Effector memory CD8-positive, alpha-beta T cell (primary cell): ENCODE measurements around the gene PACSIN2.
"Not testable (repeated sequence)": the region's sequence is repeated elsewhere in the genome, so short reads cannot be mapped to it uniquely, and the experiment has no call there.

Source experiments
- ATAC-seq: fragments of 150-1000 bp; cut with Tn5 transposase; replicated peaks from 2 replicates; pipeline ENCODE4 v1.10.0; 2021; ENCODE audit warnings: mild to moderate bottlenecking, moderate library complexity
- DNase-seq, 3 experiments: peaks; one replicate each; pipeline ENCODE4 v3.0.0; 2021
- H3K27ac Mint-ChIP-seq, 2 donors: one replicate each; pipeline ENCODE4 v1.8.0; 2022; ENCODE audit warnings: mild to moderate bottlenecking in 2 of 2, mixed read lengths in 2 of 2, moderate library complexity in 2 of 2
- H3K27me3 Mint-ChIP-seq, 2 donors: one replicate each; pipeline ENCODE4 v1.8.0; 2022; ENCODE audit warnings: mixed read lengths in 2 of 2
- H3K36me3 Mint-ChIP-seq: one replicate; pipeline ENCODE4 v1.8.0; 2022; ENCODE audit warnings: mild to moderate bottlenecking, moderate library complexity, mixed read lengths; ENCODE audit not compliant: insufficient read depth
- H3K4me1 Mint-ChIP-seq, 2 donors: one replicate each; pipeline ENCODE4 v1.8.0; 2022; ENCODE audit warnings: low read depth in 2 of 2, mixed read lengths in 2 of 2
- H3K4me3 Mint-ChIP-seq, 2 donors: one replicate each; pipeline ENCODE4 v1.8.0; 2022; ENCODE audit warnings: mild to moderate bottlenecking in 2 of 2, mixed read lengths in 2 of 2, moderate library complexity in 2 of 2
- H3K9me3 Mint-ChIP-seq, 2 donors: one replicate each; pipeline ENCODE4 v1.8.0; 2022; ENCODE audit warnings: mixed read lengths in 2 of 2

PACSIN2 gene

DNA sequence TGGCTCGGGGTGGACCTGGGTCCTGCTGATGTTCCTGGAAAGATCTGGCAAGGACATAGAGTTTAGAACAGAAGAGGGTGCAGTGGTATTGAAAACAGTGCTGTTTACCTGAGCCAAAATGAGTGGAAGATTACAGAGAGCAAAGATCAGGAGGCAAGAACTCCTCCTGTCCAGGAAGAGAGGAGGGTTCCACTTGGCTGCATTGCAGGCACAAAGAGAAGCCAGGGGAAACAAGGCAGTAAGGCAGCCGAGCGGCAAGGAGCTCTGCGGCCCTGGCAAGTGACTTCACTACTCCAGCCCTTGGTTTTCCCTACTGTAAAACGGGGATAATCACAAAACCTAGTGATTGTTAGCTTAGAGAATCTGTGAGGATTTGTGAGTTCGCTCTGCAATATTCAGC lies 3.7 kb upstream of the PACSIN2 start:
- H3K4me1 Mint-ChIP-seq, result peaks cover 14 to 20% of the 10 kb centered on the region in 2 donors
- DNase-seq, result no peak
- H3K36me3 Mint-ChIP-seq, result peaks cover 18% of the 10 kb centered on the region
- ATAC-seq, result no peak
- H3K4me3 Mint-ChIP-seq, result no peak overlapping the region
- H3K9me3 Mint-ChIP-seq, result no peaks in the 10 kb centered on the region
- H3K27ac Mint-ChIP-seq, result no peak overlapping the region
- no peaks in the 10 kb centered on the region for H3K27me3 Mint-ChIP-seq

DNA sequence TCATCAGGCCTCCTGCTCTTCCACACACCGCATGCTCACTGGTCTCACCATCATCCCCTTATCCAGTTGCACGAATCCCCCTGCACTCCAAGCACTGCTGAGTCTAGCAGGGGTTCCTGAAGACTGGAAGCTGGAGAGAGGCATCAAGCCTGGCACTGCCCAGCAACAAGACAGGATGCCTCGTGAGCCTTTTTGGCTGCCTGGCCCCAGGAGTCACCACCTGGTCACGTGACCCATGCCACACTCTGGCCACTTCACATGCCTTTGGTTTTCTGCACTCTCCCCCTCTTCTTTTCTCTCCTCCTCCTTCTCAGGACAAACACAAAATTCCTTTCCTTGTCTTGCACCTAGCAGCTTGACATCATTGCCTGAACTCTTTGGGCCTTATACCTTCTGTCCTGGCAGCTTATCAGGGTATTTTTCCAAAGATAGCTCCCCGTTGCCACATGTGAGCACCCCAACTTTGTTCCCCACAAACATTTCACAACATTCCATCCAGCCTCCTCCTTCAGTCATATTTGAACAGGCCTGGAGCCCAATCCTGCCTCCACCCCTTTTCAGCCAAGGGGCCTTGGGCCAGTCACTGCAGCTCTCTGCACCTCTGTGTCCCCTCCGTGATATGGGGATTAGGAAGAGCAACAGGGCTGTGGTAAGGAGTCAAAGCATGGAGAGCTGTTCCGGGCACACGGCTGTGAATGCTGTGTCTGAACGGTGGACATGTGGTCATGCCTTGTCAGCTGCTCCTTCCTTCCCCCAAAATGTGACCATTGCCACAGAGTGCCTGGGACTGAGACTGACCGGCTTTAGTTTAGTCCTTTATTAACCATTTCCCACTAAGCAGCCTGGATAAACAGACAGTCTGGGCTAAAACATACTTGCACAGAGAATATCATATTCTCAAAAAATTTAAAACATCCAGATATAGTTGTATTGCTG lies 2.8 kb upstream of the PACSIN2 start:
- Mint-ChIP-seq H3K27me3 (no peaks in the 10 kb centered on the region), H3K4me3 (no peak overlapping the region), H3K4me1 (peaks cover 22 to 27% of the 10 kb centered on the region in 2 donors), H3K9me3 (no peaks in the 10 kb centered on the region), H3K27ac (peak overlapping the region in 1 of 2 donors; percentile 6), H3K36me3 (peaks cover 18% of the 10 kb centered on the region)
- ATAC-seq (no peak), DNase-seq (no peak)

DNA sequence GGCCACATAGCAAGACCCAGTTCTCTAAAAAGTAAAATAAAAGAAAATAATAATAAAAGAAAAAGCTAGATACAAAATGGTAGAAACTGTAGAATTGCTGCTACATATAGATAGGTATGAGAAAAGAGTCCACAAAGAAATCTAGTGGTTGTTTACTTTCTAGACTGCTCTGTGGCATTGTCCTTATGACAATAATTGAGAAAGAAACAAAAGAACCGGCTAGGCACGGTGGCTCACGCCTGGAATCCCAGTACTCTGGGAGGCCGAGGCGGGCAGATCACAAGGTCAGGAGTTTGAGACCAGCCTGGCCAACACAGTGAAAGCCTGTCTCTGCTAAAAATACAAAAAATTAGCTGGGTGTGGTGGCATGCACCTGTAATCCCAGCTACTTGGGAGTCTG lies 1.2 kb upstream of the PACSIN2 start:
- ATAC-seq, H3K27ac Mint-ChIP-seq, H3K9me3 Mint-ChIP-seq, DNase-seq, H3K27me3 Mint-ChIP-seq: not testable (repeated sequence)
- H3K36me3 Mint-ChIP-seq, result peaks cover 18% of the 10 kb centered on the region
- H3K4me1 Mint-ChIP-seq, result peaks cover 22 to 27% of the 10 kb centered on the region in 2 donors
- peak overlapping the region; percentile 97 for H3K4me3 Mint-ChIP-seq

DNA sequence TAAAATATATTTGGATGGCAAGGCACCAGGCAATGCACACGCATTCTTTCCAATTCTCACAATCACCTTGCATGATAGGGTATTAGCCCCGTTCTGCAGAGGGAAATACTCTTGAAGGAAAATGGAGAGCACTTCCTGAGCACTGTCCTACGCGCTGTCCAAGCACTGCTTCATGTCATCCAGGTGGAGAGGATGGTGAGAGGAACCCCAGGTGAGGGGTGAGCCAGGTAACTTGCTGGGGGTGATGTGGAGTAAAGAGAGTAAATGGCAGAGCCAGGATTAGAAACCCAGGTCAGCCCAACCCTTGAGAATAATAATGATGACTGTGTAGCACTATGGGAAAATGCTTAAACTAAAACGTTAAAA lies 711 bp upstream of the PACSIN2 start:
- peaks cover 18% of the 10 kb centered on the region for H3K36me3 Mint-ChIP-seq
- H3K27ac Mint-ChIP-seq, result peak overlapping the region; percentile 93 to 94
- ATAC-seq (no peak), DNase-seq (peak in 1 of 3 experiments; percentile 7)
- no peaks in the 10 kb centered on the region for H3K27me3 Mint-ChIP-seq
- H3K4me1 Mint-ChIP-seq, result peaks cover 22 to 27% of the 10 kb centered on the region in 2 donors
- peak overlapping the region; percentile 97 for H3K4me3 Mint-ChIP-seq
- H3K9me3 Mint-ChIP-seq, result no peaks in the 10 kb centered on the region

DNA sequence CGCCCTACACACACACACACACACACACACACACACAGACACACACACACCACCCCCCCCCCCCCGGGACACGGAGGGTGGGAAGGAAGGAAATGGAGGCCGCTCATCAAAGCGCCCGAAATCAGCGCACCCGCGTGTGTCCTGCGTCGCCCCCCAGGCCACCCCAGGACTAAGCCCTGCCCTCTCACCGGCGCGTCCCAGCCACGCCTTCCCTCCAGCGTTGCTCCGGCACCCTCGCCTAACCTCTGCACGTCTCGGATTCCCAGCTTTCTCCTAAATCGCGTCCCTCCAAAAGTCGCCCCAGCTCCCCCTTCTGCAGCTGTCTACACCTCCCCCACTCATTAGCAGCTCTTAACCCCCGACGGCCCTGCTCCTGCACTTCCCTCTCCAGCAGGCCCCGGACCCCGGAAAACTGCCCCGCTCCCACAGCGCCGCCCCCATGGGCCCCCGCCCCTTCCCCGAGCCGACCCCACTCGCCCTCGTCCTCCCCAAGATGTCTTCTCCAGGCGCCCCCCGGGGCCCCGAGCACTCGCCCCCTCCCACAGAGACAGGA lies 557 bp downstream of the PACSIN2 start:
- Mint-ChIP-seq H3K4me3 (peak overlapping the region; percentile 97), H3K4me1 (peaks cover 24 to 30% of the 10 kb centered on the region in 2 donors), H3K27me3 (no peaks in the 10 kb centered on the region), H3K9me3 (no peaks in the 10 kb centered on the region), H3K36me3 (peaks cover 18% of the 10 kb centered on the region), H3K27ac (peak overlapping the region; percentile 93 to 94)
- DNase-seq (peak; percentile 24 to 32 (median 28)), ATAC-seq (peak; percentile 31)

DNA sequence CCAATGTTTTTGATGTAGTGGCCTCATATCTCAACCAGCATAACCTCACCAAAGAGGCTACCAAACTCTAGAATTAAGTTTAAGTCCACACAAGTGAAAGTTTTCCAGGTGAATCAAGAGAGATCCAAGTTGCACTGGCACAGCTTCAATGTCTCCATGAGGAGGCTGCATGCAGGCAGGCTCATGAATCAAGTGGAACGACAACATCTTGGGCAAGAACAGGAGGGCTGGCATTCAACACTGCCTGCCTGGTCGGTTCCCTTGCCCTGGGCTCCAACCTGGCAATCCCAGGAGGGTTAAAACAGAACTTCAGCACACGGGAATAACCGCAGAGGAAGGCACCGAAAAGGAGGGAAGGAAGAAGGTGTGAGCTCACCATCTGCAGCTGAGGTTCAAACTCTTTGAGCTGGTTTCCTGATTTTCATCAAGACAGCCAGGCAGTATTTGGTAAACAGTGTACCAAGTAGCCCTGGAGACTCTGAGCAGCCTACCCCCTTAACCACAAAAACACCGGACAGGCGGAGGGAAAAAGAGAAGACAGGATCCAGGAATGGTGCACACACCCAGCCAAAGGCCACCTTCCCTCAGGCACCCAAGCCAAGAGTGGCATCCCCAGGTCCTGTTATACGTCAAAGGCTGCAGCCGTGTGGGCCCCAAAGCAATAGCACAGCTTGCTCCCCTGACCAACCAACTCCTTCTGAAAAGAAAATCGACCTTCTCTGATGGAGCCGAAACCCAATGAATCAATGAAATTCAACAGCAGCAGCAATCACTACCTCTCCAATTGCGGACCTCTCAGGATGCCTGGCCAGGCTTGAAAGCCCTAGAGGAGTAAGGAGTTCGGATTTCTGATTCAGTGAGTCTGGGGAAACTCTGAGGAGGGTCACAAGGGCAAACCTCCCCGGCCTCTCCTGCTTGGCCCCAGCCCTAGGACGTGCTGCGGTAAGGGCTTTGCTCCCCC lies 1.3 kb downstream of the PACSIN2 start:
- H3K4me1 Mint-ChIP-seq, result peaks cover 27 to 34% of the 10 kb centered on the region in 2 donors
- peak; percentile 19 to 46 (median 41) for DNase-seq
- peaks cover 18% of the 10 kb centered on the region for H3K36me3 Mint-ChIP-seq

DNA sequence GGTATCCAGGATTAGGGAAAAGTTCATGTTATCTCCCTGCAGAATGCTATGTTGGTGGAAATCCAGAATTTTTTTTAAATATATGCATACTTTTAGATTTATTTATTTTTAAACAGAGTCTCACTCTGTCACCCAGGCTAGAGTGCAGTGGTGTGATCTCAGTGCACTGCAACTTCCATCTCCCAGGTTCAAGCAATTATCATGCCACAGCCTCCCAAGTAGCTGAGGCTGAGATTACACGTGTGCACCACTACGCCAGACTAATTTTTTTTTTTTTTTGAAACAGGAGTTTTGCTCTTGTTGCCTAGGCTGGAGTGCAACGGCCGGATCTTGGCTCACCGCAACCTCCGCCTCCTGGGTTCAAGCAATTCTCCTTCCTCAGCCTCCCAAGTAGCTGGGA lies 2.6 kb downstream of the PACSIN2 start:
- H3K36me3 Mint-ChIP-seq, result peaks cover 21% of the 10 kb centered on the region
- H3K27ac Mint-ChIP-seq, result peak overlapping the region in 1 of 2 donors; percentile 93
- H3K4me3 Mint-ChIP-seq, result no peak overlapping the region
- H3K27me3 Mint-ChIP-seq, result no peaks in the 10 kb centered on the region
- peaks cover 32 to 36% of the 10 kb centered on the region in 2 donors for H3K4me1 Mint-ChIP-seq
- H3K9me3 Mint-ChIP-seq, result no peaks in the 10 kb centered on the region
- DNase-seq (no peak), ATAC-seq (no peak)

More for the DNA sequence above, 1.3 kb downstream of the PACSIN2 start:
- ATAC-seq, result peak; percentile 49
- Mint-ChIP-seq H3K9me3 (no peaks in the 10 kb centered on the region), H3K4me3 (peak overlapping the region; percentile 97), H3K27ac (peak overlapping the region; percentile 93 to 94), H3K27me3 (no peaks in the 10 kb centered on the region)

DNA sequence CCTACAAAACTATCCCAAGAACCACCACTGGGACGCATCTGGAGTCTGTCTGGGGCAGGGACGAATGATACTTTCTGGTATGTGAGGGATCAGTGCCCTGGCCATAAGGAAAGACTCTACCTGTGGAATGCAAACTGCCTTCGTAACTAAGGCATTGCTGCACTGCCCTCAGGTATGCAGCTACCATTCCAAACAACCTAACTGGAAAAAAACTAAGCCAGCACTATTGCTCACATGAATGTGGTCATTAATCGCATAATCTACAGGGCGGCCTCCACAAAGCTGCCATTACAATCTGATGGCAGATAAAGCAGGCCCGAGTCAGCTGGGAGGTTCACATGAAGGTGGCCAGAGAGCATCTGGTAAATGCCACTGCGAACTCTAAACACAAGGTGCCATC lies 3.9 kb downstream of the PACSIN2 start:
- no peak overlapping the region for H3K4me3 Mint-ChIP-seq
- no peaks in the 10 kb centered on the region for H3K27me3 Mint-ChIP-seq
- no peak overlapping the region for H3K27ac Mint-ChIP-seq
- no peak for DNase-seq
- no peak for ATAC-seq
- H3K9me3 Mint-ChIP-seq, result no peaks in the 10 kb centered on the region
- H3K4me1 Mint-ChIP-seq, result peaks cover 39 to 42% of the 10 kb centered on the region in 2 donors
- H3K36me3 Mint-ChIP-seq, result peaks cover 21% of the 10 kb centered on the region

DNA sequence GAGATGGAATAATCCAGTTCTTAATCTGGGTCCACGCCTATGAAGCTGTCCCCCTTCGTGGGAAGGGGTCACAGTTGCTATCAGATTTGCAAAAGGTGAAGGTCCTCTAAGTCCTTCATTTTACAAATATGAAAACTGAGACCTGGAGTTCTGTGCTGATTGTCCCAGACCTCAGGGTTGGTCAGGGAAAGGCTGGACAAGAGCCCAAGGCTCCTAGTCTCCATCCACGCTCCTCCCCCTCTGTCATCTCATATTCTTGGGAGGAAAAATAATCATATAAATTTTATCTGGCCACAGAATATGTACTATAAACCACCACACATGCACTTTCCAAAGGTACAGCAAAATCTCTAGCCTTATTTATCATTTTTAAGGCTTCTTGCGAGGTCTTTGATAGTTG lies 5.5 kb downstream of the PACSIN2 start:
- DNase-seq (no peak), ATAC-seq (no peak)
- no peaks in the 10 kb centered on the region for H3K27me3 Mint-ChIP-seq
- no peak overlapping the region for H3K4me3 Mint-ChIP-seq
- no peaks in the 10 kb centered on the region for H3K9me3 Mint-ChIP-seq
- peaks cover 10% of the 10 kb centered on the region for H3K36me3 Mint-ChIP-seq
- peaks cover 42 to 45% of the 10 kb centered on the region in 2 donors for H3K4me1 Mint-ChIP-seq
- no peak overlapping the region for H3K27ac Mint-ChIP-seq

DNA sequence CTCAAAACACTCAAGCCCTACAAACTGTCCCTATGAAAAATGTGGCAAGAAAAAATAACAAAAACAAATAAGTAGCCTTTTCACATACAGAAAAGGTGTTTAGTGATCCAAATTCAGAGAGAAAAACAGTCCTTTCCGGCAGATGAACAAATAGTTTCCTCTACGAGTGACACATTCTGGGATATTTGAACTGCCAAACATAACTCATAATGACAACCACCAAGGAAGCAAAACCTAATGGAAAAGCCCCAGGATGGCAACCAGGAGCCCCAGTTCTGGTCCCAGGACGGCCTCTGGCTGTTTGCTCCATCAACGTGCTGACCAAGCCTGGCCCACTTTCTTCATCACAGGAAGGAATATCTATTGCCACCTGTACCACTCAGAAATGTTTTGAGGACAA lies 6.0 kb downstream of the PACSIN2 start:
- H3K4me3 Mint-ChIP-seq, result no peak overlapping the region
- no peak for ATAC-seq
- H3K4me1 Mint-ChIP-seq, result peaks cover 41 to 43% of the 10 kb centered on the region in 2 donors
- no peak for DNase-seq
- H3K36me3 Mint-ChIP-seq, result peaks cover 6% of the 10 kb centered on the region
- no peaks in the 10 kb centered on the region for H3K27me3 Mint-ChIP-seq
- no peak overlapping the region for H3K27ac Mint-ChIP-seq
- H3K9me3 Mint-ChIP-seq, result no peaks in the 10 kb centered on the region

DNA sequence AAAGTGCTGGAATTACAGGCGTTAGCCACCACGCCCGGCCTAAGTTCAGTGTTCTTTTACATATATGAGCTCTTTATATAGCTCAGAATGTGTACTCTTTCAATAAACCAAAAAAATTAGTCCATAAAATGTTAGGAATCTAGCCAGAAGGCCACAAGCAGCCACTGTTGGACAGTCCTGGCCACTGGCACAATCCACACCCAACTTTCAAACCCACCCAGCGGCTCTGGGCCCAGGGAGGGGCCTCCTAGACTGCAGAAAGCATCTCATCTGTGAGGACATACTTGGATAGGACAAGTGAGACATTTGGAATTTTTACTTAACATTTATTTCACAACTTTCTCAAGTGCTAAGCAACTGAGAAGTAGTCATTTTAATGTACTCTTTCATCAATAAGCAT lies 6.4 kb downstream of the PACSIN2 start:
- no peaks in the 10 kb centered on the region for H3K9me3 Mint-ChIP-seq
- no peaks in the 10 kb centered on the region for H3K27me3 Mint-ChIP-seq
- no peak for DNase-seq
- no peak for ATAC-seq
- H3K36me3 Mint-ChIP-seq, result peaks cover 6% of the 10 kb centered on the region
- no peak overlapping the region for H3K27ac Mint-ChIP-seq
- peaks cover 41 to 43% of the 10 kb centered on the region in 2 donors for H3K4me1 Mint-ChIP-seq
- no peak overlapping the region for H3K4me3 Mint-ChIP-seq

DNA sequence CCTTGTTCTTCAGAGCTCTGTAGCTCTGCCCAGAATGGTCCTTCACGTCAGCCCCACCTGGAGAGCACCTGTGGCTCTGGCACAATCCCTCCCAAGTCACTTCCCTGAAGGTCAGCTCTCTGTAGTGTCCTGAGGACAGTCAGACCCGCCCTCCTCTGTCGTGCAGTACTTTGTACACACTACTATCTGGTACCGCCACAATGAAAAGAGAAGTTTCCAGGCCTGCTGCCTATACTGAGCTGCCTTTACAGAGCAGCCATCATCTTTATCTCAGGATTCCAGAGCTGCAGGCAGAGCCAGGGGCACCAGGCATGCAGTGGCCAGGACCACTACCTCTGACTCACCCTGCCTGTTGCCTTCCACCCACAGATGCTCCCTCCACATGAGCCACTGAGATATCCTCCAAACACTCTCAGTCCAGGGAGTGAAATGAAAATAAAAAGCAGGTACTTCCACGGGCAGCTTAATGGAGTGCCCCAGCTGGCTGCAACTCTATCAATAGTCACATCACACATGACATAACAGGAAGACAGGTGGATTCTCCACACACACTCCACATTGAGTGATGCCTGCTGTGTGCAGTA lies 7.3 kb downstream of the PACSIN2 start:
- Mint-ChIP-seq H3K27ac (peak overlapping the region; percentile 20 to 42), H3K4me3 (no peak overlapping the region), H3K36me3 (peaks cover 6% of the 10 kb centered on the region), H3K9me3 (no peaks in the 10 kb centered on the region), H3K27me3 (no peaks in the 10 kb centered on the region), H3K4me1 (peaks cover 36 to 43% of the 10 kb centered on the region in 2 donors)
- DNase-seq (no peak), ATAC-seq (no peak)

DNA sequence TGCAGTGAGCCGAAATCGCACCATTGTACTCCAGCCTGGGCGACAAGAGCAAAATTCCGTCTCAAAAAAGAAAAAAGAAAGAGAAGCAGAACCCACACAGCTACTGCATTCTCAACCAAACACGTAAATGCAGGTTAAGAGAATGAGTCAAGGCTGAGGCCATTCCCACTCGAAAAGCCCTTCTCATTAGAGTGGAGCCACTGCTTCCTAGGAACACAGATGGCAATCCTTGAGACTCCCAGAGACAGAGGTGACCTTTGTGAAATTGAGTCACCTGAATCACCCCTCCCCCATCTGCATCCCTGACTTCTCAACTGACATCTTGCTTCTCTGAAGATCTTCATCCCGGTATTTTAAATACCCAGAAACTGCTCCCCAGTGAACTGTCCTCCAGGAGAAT lies 8.2 kb downstream of the PACSIN2 start:
- ATAC-seq (no peak), DNase-seq (no peak)
- no peak overlapping the region for H3K4me3 Mint-ChIP-seq
- H3K4me1 Mint-ChIP-seq, result peaks cover 44 to 51% of the 10 kb centered on the region in 2 donors
- H3K9me3 Mint-ChIP-seq, result no peaks in the 10 kb centered on the region
- no peaks in the 10 kb centered on the region for H3K27me3 Mint-ChIP-seq
- peaks cover 7% of the 10 kb centered on the region for H3K36me3 Mint-ChIP-seq
- peak overlapping the region; percentile 20 to 42 for H3K27ac Mint-ChIP-seq
